Measurements from ENCODE around the gene SLC12A7. TPM values are rescaled to one million over a fixed set of nuclear protein-coding genes. Genes with fewer than 3 reads are reported as not detected.

SLC12A7 gene
- total RNA-seq, 1 experiment from 2014 or later, result 207 TPM

GRCh38 chr5:1116977-1117376 lies 5.1 kb upstream of the SLC12A7 start:
- H3K27ac ChIP-seq, result no peak overlapping the region
- no peak overlapping the region for H3K4me3 ChIP-seq
- H3K36me3 ChIP-seq (ENCODE audit: low read depth), result no peaks in the 10 kb centered on the region
- H3K27me3 ChIP-seq (ENCODE audit: insufficient read depth, low read depth), result no peaks in the 10 kb centered on the region
- CTCF ChIA-PET, result interaction anchor here (2.9 kb wide), 1 partner anchor 13 kb away, joined by 16 read pairs; no protein-coding TSS in a partner anchor
- BruUV-seq (replicated peaks), result TSS peak; percentile 40
- H2AFZ ChIP-seq, result no peak overlapping the region
- H3K4me1 ChIP-seq (replicated peaks; ENCODE audit: insufficient read depth), result peaks cover 42% of the 10 kb centered on the region
- POLR2A ChIA-PET (ENCODE audit: unreplicated experiment), result interaction anchor here (0.6 to 3.5 kb wide), 3 partner anchors 13 to 44 kb away, joined by 3 to 77 read pairs (median 5); no protein-coding TSS in a partner anchor
- H3K9me2 ChIP-seq (ENCODE audit: insufficient read depth), result no peaks in the 10 kb centered on the region
- no peaks in the 10 kb centered on the region for H4K20me1 ChIP-seq (ENCODE audit: insufficient read depth)
- no peaks in the 10 kb centered on the region for H3K9me3 ChIP-seq (ENCODE audit: insufficient read depth, low read depth)
- DNase-seq, result no peak
- H3K4me2 ChIP-seq, result peak overlapping the region; percentile 29
- intact Hi-C loops (cut with micrococcal nuclease; ENCODE audit: unreplicated experiment), result loop anchor here (10.0 kb wide), 2 partner anchors 398 to 732 kb away; no protein-coding TSS in a partner anchor
- peaks cover 28% of the 10 kb centered on the region for H3F3A ChIP-seq (ENCODE audit: insufficient read depth, low read depth)
- no peaks in the 10 kb centered on the region for H3K79me2 ChIP-seq (ENCODE audit: low read depth)
- TF ChIP-seq, protein P1, sequence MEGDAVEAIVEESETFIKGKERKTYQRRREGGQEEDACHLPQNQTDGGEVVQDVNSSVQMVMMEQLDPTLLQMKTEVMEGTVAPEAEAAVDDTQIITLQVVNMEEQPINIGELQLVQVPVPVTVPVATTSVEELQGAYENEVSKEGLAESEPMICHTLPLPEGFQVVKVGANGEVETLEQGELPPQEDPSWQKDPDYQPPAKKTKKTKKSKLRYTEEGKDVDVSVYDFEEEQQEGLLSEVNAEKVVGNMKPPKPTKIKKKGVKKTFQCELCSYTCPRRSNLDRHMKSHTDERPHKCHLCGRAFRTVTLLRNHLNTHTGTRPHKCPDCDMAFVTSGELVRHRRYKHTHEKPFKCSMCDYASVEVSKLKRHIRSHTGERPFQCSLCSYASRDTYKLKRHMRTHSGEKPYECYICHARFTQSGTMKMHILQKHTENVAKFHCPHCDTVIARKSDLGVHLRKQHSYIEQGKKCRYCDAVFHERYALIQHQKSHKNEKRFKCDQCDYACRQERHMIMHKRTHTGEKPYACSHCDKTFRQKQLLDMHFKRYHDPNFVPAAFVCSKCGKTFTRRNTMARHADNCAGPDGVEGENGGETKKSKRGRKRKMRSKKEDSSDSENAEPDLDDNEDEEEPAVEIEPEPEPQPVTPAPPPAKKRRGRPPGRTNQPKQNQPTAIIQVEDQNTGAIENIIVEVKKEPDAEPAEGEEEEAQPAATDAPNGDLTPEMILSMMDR (conservative IDR thresholded peaks at IDR 0.05), result no peak
- TF ChIP-seq EZH2 (IDR thresholded peaks at IDR 0.05; ENCODE audit: low read depth), result no peak

GRCh38 chr5:1116109-1116740 lies 4.4 kb upstream of the SLC12A7 start:
- Histone ChIP-seq H3K4me3 (no peak overlapping the region), H3K27me3 (ENCODE audit: insufficient read depth, low read depth) (no peaks in the 10 kb centered on the region), H4K20me1 (ENCODE audit: insufficient read depth) (no peaks in the 10 kb centered on the region), H3K27ac (no peak overlapping the region), H3K79me2 (ENCODE audit: low read depth) (peaks cover 3% of the 10 kb centered on the region), H3K4me2 (no peak overlapping the region), H3K4me1 (replicated peaks; ENCODE audit: insufficient read depth) (peaks cover 42% of the 10 kb centered on the region), H2AFZ (no peak overlapping the region), H3F3A (ENCODE audit: insufficient read depth, low read depth) (peaks cover 28% of the 10 kb centered on the region), H3K9me3 (ENCODE audit: insufficient read depth, low read depth) (no peaks in the 10 kb centered on the region), H3K9me2 (ENCODE audit: insufficient read depth) (no peaks in the 10 kb centered on the region), H3K36me3 (ENCODE audit: low read depth) (no peaks in the 10 kb centered on the region)
- ChIA-PET POLR2A (ENCODE audit: unreplicated experiment) (interaction anchor here (0.6 kb wide), 1 partner anchor 10 kb away, joined by 3 read pairs; no protein-coding TSS in a partner anchor), CTCF (interaction anchor here (0.6 kb wide), 1 partner anchor 14 kb away, joined by 3 read pairs; no protein-coding TSS in a partner anchor)
- DNase-seq, result no peak
- no peak for TF ChIP-seq EZH2 (IDR thresholded peaks at IDR 0.05; ENCODE audit: low read depth)
- TF ChIP-seq, protein P1 (conservative IDR thresholded peaks at IDR 0.05), result no peak
- intact Hi-C loops (cut with micrococcal nuclease; ENCODE audit: unreplicated experiment), result loop anchor here (10.0 kb wide), 2 partner anchors 399 to 731 kb away; no protein-coding TSS in a partner anchor
- BruUV-seq (replicated peaks), result no TSS peak

GRCh38 chr5:1115123-1115815 lies 3.4 kb upstream of the SLC12A7 start:
- Histone ChIP-seq H3K4me3 (no peak overlapping the region), H3K27ac (no peak overlapping the region), H3K27me3 (ENCODE audit: insufficient read depth, low read depth) (no peaks in the 10 kb centered on the region), H3K36me3 (ENCODE audit: low read depth) (no peaks in the 10 kb centered on the region), H3K9me3 (ENCODE audit: insufficient read depth, low read depth) (no peaks in the 10 kb centered on the region), H3F3A (ENCODE audit: insufficient read depth, low read depth) (peaks cover 28% of the 10 kb centered on the region), H3K79me2 (ENCODE audit: low read depth) (peaks cover 12% of the 10 kb centered on the region), H4K20me1 (ENCODE audit: insufficient read depth) (peaks cover 7% of the 10 kb centered on the region), H3K9me2 (ENCODE audit: insufficient read depth) (no peaks in the 10 kb centered on the region), H3K4me1 (replicated peaks; ENCODE audit: insufficient read depth) (peaks cover 50% of the 10 kb centered on the region), H2AFZ (no peak overlapping the region), H3K4me2 (no peak overlapping the region)
- no peak for TF ChIP-seq EZH2 (IDR thresholded peaks at IDR 0.05; ENCODE audit: low read depth)
- TF ChIP-seq, protein P1 (conservative IDR thresholded peaks at IDR 0.05), result no peak
- DNase-seq, result no peak
- intact Hi-C loops (cut with micrococcal nuclease; ENCODE audit: unreplicated experiment), result loop anchor here (10.0 kb wide), 2 partner anchors 400 to 730 kb away; no protein-coding TSS in a partner anchor
- CTCF ChIA-PET, result no interaction called here
- POLR2A ChIA-PET (ENCODE audit: unreplicated experiment), result interaction anchor here (0.5 kb wide), 1 partner anchor 212 kb away, joined by 15 read pairs; no protein-coding TSS in a partner anchor
- BruUV-seq (replicated peaks), result no TSS peak

Data from PC-9 (cell line).